ENCODE measurements around the gene ZNF595.
"Not testable (repeated sequence)": the region's sequence is repeated elsewhere in the genome, so short reads cannot be mapped to it uniquely, and the experiment has no call there.

DNA sequence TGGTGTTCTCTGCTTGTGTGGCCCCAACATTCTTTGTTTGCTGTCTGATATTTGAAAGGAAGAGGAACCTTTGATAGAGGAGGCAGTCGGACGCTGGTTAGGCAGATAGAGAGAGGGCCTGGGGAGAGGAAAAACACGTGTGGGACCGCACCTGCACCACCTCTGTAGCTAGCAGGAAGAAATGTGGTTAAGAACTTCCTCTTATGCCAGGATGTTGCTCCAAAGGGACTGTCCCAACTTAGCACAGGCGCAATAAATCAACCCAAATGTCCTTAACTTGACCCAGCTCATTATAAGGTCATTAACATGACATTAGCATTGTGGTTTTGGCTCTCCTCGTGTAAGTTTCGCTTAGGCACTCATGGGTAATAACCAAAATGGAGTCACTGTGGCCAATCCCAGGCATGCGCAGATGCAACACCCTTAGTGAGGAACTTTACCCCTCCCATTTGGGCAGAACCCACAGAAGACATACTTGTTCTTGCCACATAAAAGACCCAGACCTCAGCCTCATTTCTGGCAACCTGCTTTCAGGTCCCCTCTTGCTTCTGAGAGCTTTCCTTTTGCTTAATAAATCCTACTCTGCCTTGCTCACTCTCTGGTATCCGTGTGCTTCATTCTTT, 1.4 kb upstream of the ZNF595 start:
- TF ChIP-seq, protein P1, sequence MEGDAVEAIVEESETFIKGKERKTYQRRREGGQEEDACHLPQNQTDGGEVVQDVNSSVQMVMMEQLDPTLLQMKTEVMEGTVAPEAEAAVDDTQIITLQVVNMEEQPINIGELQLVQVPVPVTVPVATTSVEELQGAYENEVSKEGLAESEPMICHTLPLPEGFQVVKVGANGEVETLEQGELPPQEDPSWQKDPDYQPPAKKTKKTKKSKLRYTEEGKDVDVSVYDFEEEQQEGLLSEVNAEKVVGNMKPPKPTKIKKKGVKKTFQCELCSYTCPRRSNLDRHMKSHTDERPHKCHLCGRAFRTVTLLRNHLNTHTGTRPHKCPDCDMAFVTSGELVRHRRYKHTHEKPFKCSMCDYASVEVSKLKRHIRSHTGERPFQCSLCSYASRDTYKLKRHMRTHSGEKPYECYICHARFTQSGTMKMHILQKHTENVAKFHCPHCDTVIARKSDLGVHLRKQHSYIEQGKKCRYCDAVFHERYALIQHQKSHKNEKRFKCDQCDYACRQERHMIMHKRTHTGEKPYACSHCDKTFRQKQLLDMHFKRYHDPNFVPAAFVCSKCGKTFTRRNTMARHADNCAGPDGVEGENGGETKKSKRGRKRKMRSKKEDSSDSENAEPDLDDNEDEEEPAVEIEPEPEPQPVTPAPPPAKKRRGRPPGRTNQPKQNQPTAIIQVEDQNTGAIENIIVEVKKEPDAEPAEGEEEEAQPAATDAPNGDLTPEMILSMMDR (IDR thresholded peaks at IDR 0.05), result not testable (repeated sequence)
- TF ChIP-seq, protein P2, sequence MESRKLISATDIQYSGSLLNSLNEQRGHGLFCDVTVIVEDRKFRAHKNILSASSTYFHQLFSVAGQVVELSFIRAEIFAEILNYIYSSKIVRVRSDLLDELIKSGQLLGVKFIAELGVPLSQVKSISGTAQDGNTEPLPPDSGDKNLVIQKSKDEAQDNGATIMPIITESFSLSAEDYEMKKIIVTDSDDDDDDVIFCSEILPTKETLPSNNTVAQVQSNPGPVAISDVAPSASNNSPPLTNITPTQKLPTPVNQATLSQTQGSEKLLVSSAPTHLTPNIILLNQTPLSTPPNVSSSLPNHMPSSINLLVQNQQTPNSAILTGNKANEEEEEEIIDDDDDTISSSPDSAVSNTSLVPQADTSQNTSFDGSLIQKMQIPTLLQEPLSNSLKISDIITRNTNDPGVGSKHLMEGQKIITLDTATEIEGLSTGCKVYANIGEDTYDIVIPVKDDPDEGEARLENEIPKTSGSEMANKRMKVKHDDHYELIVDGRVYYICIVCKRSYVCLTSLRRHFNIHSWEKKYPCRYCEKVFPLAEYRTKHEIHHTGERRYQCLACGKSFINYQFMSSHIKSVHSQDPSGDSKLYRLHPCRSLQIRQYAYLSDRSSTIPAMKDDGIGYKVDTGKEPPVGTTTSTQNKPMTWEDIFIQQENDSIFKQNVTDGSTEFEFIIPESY (IDR thresholded peaks at IDR 0.05; ENCODE audit: borderline replicate concordance, low read depth), result not testable (repeated sequence)
- not testable (repeated sequence) for TF ChIP-seq SIN3A (IDR thresholded peaks at IDR 0.05; ENCODE audit: borderline replicate concordance, low read depth, low read length); GABPA (IDR thresholded peaks at IDR 0.05; ENCODE audit: low read depth); FOXM1 (IDR thresholded peaks at IDR 0.05; ENCODE audit: low read depth); POLR2AphosphoS5 (IDR thresholded peaks at IDR 0.05; ENCODE audit: low read depth, low read length); YY1 (IDR thresholded peaks at IDR 0.05; ENCODE audit: low read depth); JUND (IDR thresholded peaks at IDR 0.05); ELF1 (IDR thresholded peaks at IDR 0.05); CHD2 (IDR thresholded peaks at IDR 0.05; ENCODE audit: low read length, partially characterized antibody); RFX5 (IDR thresholded peaks at IDR 0.05; ENCODE audit: low read length)
- TF ChIP-seq, protein P3, sequence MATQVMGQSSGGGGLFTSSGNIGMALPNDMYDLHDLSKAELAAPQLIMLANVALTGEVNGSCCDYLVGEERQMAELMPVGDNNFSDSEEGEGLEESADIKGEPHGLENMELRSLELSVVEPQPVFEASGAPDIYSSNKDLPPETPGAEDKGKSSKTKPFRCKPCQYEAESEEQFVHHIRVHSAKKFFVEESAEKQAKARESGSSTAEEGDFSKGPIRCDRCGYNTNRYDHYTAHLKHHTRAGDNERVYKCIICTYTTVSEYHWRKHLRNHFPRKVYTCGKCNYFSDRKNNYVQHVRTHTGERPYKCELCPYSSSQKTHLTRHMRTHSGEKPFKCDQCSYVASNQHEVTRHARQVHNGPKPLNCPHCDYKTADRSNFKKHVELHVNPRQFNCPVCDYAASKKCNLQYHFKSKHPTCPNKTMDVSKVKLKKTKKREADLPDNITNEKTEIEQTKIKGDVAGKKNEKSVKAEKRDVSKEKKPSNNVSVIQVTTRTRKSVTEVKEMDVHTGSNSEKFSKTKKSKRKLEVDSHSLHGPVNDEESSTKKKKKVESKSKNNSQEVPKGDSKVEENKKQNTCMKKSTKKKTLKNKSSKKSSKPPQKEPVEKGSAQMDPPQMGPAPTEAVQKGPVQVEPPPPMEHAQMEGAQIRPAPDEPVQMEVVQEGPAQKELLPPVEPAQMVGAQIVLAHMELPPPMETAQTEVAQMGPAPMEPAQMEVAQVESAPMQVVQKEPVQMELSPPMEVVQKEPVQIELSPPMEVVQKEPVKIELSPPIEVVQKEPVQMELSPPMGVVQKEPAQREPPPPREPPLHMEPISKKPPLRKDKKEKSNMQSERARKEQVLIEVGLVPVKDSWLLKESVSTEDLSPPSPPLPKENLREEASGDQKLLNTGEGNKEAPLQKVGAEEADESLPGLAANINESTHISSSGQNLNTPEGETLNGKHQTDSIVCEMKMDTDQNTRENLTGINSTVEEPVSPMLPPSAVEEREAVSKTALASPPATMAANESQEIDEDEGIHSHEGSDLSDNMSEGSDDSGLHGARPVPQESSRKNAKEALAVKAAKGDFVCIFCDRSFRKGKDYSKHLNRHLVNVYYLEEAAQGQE (IDR thresholded peaks at IDR 0.05; ENCODE audit: low read depth, low read length), result not testable (repeated sequence)
- TF ChIP-seq, protein P4, sequence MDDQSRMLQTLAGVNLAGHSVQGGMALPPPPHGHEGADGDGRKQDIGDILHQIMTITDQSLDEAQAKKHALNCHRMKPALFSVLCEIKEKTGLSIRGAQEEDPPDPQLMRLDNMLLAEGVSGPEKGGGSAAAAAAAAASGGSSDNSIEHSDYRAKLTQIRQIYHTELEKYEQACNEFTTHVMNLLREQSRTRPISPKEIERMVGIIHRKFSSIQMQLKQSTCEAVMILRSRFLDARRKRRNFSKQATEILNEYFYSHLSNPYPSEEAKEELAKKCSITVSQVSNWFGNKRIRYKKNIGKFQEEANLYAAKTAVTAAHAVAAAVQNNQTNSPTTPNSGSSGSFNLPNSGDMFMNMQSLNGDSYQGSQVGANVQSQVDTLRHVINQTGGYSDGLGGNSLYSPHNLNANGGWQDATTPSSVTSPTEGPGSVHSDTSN (IDR thresholded peaks at IDR 0.05), result not testable (repeated sequence)

Measured in SK-N-SH (cell line).